Retinal pigment epithelial cell (primary cell): ENCODE measurements around the gene RAB3IL1.

Experiments
- DNase-seq: peaks from one replicate; pipeline ENCODE4 v3.0.0-alpha.2; 2010; ENCODE audit warnings: low read depth
- H3K4me3 ChIP-seq: 2 replicates; pipeline ENCODE4 v1.5.1; 2011; ENCODE audit warnings: mild to moderate bottlenecking, low read length, control low read depth, moderate library complexity
- TF ChIP-seq, protein P1 (sequence below): conservative IDR thresholded peaks from 2 replicates; pipeline ENCODE4 v1.5.1; 2011; ENCODE audit warnings: low read depth, low read length, control low read depth, inconsistent platforms

Gene RAB3IL1

DNA sequence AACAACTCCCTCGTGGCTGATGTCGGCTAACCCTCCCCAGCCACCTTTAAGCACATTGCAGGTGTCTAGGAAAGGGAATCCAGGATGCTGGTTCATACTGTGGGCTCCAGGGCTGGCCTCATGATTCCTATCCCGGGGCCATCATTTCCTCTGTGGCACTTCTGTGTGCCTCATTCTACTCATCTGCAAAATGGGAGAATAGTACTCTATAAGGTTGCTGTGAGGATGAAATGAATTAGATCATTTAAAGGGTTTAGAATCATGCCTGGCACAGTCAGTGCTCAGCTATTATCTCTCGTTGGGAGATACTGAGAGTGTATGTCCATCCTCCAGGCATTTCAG is 21.7 kb downstream of the RAB3IL1 start:
- TF ChIP-seq, protein P1, sequence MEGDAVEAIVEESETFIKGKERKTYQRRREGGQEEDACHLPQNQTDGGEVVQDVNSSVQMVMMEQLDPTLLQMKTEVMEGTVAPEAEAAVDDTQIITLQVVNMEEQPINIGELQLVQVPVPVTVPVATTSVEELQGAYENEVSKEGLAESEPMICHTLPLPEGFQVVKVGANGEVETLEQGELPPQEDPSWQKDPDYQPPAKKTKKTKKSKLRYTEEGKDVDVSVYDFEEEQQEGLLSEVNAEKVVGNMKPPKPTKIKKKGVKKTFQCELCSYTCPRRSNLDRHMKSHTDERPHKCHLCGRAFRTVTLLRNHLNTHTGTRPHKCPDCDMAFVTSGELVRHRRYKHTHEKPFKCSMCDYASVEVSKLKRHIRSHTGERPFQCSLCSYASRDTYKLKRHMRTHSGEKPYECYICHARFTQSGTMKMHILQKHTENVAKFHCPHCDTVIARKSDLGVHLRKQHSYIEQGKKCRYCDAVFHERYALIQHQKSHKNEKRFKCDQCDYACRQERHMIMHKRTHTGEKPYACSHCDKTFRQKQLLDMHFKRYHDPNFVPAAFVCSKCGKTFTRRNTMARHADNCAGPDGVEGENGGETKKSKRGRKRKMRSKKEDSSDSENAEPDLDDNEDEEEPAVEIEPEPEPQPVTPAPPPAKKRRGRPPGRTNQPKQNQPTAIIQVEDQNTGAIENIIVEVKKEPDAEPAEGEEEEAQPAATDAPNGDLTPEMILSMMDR = no peak
- H3K4me3 ChIP-seq = no peak overlapping the region
- DNase-seq = no peak

DNA sequence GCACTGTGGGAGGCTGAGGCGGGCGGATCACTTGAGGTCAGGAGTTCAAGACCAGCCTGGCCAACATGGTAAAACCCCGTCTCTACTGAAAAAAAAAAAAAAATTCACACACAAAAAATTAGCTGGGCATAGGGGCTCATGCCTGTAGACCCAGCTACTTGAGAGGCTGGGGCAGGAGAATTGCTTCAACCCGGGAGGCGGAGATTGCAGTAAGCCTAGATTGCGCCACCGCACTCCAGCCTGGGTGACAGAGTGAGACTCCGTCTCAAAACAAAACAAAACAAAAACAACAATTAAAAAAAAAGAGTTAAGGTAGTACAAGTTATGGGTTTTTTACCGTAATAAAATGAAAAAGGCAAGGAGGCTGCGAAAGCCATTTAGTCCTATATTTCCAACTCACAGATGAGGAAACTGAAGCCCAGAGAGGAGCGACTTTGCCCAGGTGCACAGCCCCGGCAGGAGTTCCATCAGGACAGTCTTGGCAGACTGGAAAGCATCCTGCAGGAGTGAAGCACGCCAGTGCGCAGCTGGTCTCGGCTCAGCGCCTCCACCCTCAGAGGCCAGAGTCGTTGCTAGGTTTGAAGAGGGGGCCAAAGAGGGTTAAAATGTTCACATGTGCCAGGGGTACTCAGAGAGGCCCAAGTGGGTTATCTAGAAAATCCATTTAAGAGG is 22.2 kb downstream of the RAB3IL1 start:
- no peak overlapping the region for H3K4me3 ChIP-seq
- TF ChIP-seq, protein P1 = no peak
- DNase-seq = no peak

- TF ChIP-seq, protein P1 = no peak
- DNase-seq = peak; percentile 69
These were observed 23.4 kb downstream of the RAB3IL1 start for GRCh38 chr11:61893981-61894380.

GRCh38 chr11:61892085-61892370 is 25.3 kb downstream of the RAB3IL1 start:
- TF ChIP-seq, protein P1 = no peak

More at GRCh38 chr11:61893981-61894380, 23.4 kb downstream of the RAB3IL1 start:
- H3K4me3 ChIP-seq = no peak overlapping the region

GRCh38 chr11:61891331-61892084 is 25.9 kb downstream of the RAB3IL1 start, which contains the start of gene FADS3:
TSS of gene FADS3 (minus strand) at chr11:61891545. CDS start at chr11:61891381, 164 bp downstream.
- H3K4me3 ChIP-seq = peak within 1 kb of the TSS; percentile 68
- DNase-seq = no peak
- TF ChIP-seq, protein P1 = no peak

More at GRCh38 chr11:61892085-61892370, 25.3 kb downstream of the RAB3IL1 start:
- peak overlapping the region; percentile 50 for H3K4me3 ChIP-seq
- no peak for DNase-seq

GRCh38 chr11:61890529-61891330 is 26.6 kb downstream of the RAB3IL1 start:
- peak overlapping the region; percentile 68 for H3K4me3 ChIP-seq
- DNase-seq = peak; percentile 44
- TF ChIP-seq, protein P1 = no peak
